BJ (cell line): ENCODE results near the gene ATF1. TPM values are rescaled to one million over a fixed set of nuclear protein-coding genes. Genes with fewer than 3 reads are reported as not detected.

Experiments used
- CTCF ChIA-PET: fragments of 350-600 bp; formaldehyde crosslinking; extraction: SDS; loops from one replicate; lab custom pipeline; 2021; ENCODE audit warnings: antibody characterized with exemption, inconsistent platforms; lab: Yijun Ruan, JAX
- POLR2A ChIA-PET: fragments of 300-600 bp; sonication (Branson Sonifier 250); formaldehyde crosslinking; extraction: SDS; loops from one replicate; lab custom pipeline; 2021; ENCODE audit warnings: antibody characterized with exemption; lab: Charles Lee
- DNase-seq: peaks from one replicate; pipeline ENCODE4 v3.0.0-alpha.2; 2011; ENCODE audit warnings: low read depth
- H3K27me3 ChIP-seq: 2 replicates; pipeline ENCODE4 v1.6.0; 2011; ENCODE audit warnings: low read length; ENCODE audit not compliant: control insufficient read depth, insufficient read depth
- H3K36me3 ChIP-seq: 2 replicates; pipeline ENCODE4 v1.5.1; 2011; ENCODE audit warnings: low read length; ENCODE audit not compliant: control insufficient read depth, insufficient read depth
- H3K4me3 ChIP-seq: 2 replicates; pipeline ENCODE4 v1.5.1; 2011; ENCODE audit warnings: low read depth, mild to moderate bottlenecking, control low read depth, low read length
- CTCF ChIP-seq: IDR thresholded peaks from 2 replicates; pipeline ENCODE4 v1.5.1; 2011; ENCODE audit warnings: low read depth, mild to moderate bottlenecking, control low read depth, inconsistent platforms, low read length, moderate library complexity; ENCODE audit not compliant: insufficient read depth
- polyA plus RNA-seq: library from polyadenylated mRNA; depleted of rRNA; stranded (reverse); fragments of >200 nt; gene quantifications from 2 replicates; pipeline ENCODE4 v1.2.3, GENCODE V29; 2011

The ATF1 gene
- polyA plus RNA-seq, 1 experiment = 72.5 TPM

- no peak for TF ChIP-seq CTCF
- Histone ChIP-seq H3K4me3 (no peak overlapping the region), H3K27me3 (no peaks in the 10 kb centered on the region), H3K36me3 (peaks cover 13% of the 10 kb centered on the region)
- ChIA-PET POLR2A (interaction anchor here (0.6 kb wide), 1 partner anchor 21 kb away, joined by 3 read pairs; no protein-coding TSS in a partner anchor), CTCF (interaction anchor here (1.3 kb wide), 2 partner anchors 11 to 228 kb away, joined by 3 to 5 read pairs; partner anchors contain the start of gene DIP2B)
- DNase-seq = peak; percentile 56
These were observed 31.3 kb upstream of the ATF1 start for GRCh38 chr12:50732591-50732990.

GRCh38 chr12:50733706-50734105 is 30.2 kb upstream of the ATF1 start:
- POLR2A ChIA-PET = no interaction called here
- DNase-seq = no peak
- H3K27me3 ChIP-seq = no peaks in the 10 kb centered on the region
- H3K36me3 ChIP-seq = peaks cover 11% of the 10 kb centered on the region
- no peak for TF ChIP-seq CTCF
- CTCF ChIA-PET = interaction anchor here (1.6 to 1.8 kb wide), 2 partner anchors 20 to 229 kb away, joined by 4 to 7 read pairs; partner anchors contain the start of gene DIP2B
- no peak overlapping the region for H3K4me3 ChIP-seq

- Histone ChIP-seq H3K27me3 (no peaks in the 10 kb centered on the region), H3K4me3 (no peak overlapping the region), H3K36me3 (peaks cover 11% of the 10 kb centered on the region)
- DNase-seq = no peak
- ChIA-PET POLR2A (no interaction called here), CTCF (interaction anchor here (1.0 to 1.8 kb wide), 4 partner anchors 12 to 313 kb away, joined by 3 to 7 read pairs (median 4); partner anchors contain the start of gene DIP2B)
- TF ChIP-seq CTCF = peak; percentile 75
These were observed 29.3 kb upstream of the ATF1 start for GRCh38 chr12:50734409-50735263.

- ChIA-PET CTCF (no interaction called here), POLR2A (interaction anchor here (0.6 kb wide), 1 partner anchor 840 kb away, joined by 3 read pairs; no protein-coding TSS in a partner anchor)
- TF ChIP-seq CTCF = no peak
- H3K4me3 ChIP-seq = no peak overlapping the region
- H3K36me3 ChIP-seq = peaks cover 18% of the 10 kb centered on the region
- H3K27me3 ChIP-seq = no peaks in the 10 kb centered on the region
- DNase-seq = no peak
These were observed 24.3 kb upstream of the ATF1 start for GRCh38 chr12:50739611-50740010.

- TF ChIP-seq CTCF = no peak
- DNase-seq = no peak
- POLR2A ChIA-PET = no interaction called here
- Histone ChIP-seq H3K4me3 (no peak overlapping the region), H3K36me3 (peaks cover 20% of the 10 kb centered on the region), H3K27me3 (no peaks in the 10 kb centered on the region)
- CTCF ChIA-PET = interaction anchor here (1.1 kb wide), 1 partner anchor 25 kb away, joined by 3 read pairs; no protein-coding TSS in a partner anchor
These were observed 23.6 kb upstream of the ATF1 start for GRCh38 chr12:50740307-50740706.
